ENCODE data around the gene GSE1.

- TF ChIP-seq POLR2A (IDR thresholded peaks at IDR 0.05) = no peak
- TF ChIP-seq CTCF (IDR thresholded peaks at IDR 0.05) = no peak
These were observed 46.2 kb downstream of the GSE1 start for GRCh38 chr16:85659336-85659735.
